K562 (cell line): ENCODE data around the gene DUSP16. TPM values are rescaled to one million over a fixed set of nuclear protein-coding genes. Genes with fewer than 3 reads are reported as not detected.

Experiments
- ATF1 ChIP-seq, 2 experiments: fragments of 450-650 bp in 1 of 2; IDR thresholded peaks; 2 replicates each; pipeline ENCODE4 v1.6.1; 2016; ENCODE audit warnings: missing compliant biosample characterization in 1 of 2, missing genetic modification characterization in 1 of 2
- ATF7 ChIP-seq: fragments of 450-650 bp; IDR thresholded peaks from 2 replicates; pipeline ENCODE4 v1.7.1; 2014; ENCODE audit warnings: mild to moderate bottlenecking, moderate library complexity
- BRD9 ChIP-seq: fragments of 450-650 bp; IDR thresholded peaks from 2 replicates; pipeline ENCODE4 v1.6.1; 2018; ENCODE audit warnings: low read depth; ENCODE audit not compliant: partially characterized antibody
- FOS ChIP-seq: IDR thresholded peaks from 3 replicates; pipeline ENCODE4 v1.6.1; 2011; ENCODE audit not compliant: insufficient read length; ENCODE audit errors: extremely low read depth
- ILF3 ChIP-seq: fragments of 450-650 bp; IDR thresholded peaks from 2 replicates; pipeline ENCODE4 v1.6.1; 2018; ENCODE audit warnings: antibody characterized with exemption, mild to moderate bottlenecking, moderate library complexity, borderline replicate concordance
- JUND ChIP-seq, 2 experiments: IDR thresholded peaks; 2 replicates in 1 of 2; 3 replicates in 1 of 2; pipeline ENCODE4 v1.6.1; 2011; ENCODE audit warnings: borderline replicate concordance in 2 of 2, low read depth in 2 of 2, low read length in 2 of 2, improper control_type of control experiment in 1 of 2, missing biosample characterization in 1 of 2, missing genetic modification characterization in 1 of 2, missing genetic modification reagents in 1 of 2
- MCM3 ChIP-seq: fragments of 450-650 bp; IDR thresholded peaks from 2 replicates; pipeline ENCODE4 v1.6.1; 2016
- MCM5 ChIP-seq: fragments of 450-650 bp; IDR thresholded peaks from 2 replicates; pipeline ENCODE4 v1.6.1; 2016; ENCODE audit warnings: low read depth
- MEF2A ChIP-seq: IDR thresholded peaks from 2 replicates; pipeline ENCODE4 v1.6.1; 2011; ENCODE audit warnings: low read depth, mild to moderate bottlenecking, low read length, moderate library complexity; ENCODE audit not compliant: control insufficient read depth
- SIRT6 ChIP-seq: IDR thresholded peaks from one replicate; pipeline ENCODE4 v1.6.1; 2012; ENCODE audit warnings: low read depth, mild to moderate bottlenecking, control low read depth, inconsistent platforms, low read length, moderate library complexity
- SMARCB1 ChIP-seq: IDR thresholded peaks from 2 replicates; pipeline ENCODE4 v1.6.1; 2011; ENCODE audit warnings: improper control_type of control experiment, low read depth; ENCODE audit not compliant: insufficient read length
- SREBF1 ChIP-seq: fragments of 150-350 bp; IDR thresholded peaks from 2 replicates; pipeline ENCODE4 v1.6.1; 2014; ENCODE audit warnings: antibody characterized with exemption, low read depth, low read length, borderline replicate concordance
- TOE1 ChIP-seq, 2 experiments: fragments of 450-650 bp in 1 of 2; sonication (generic) in 1 of 2; formaldehyde crosslinking in 1 of 2; IDR thresholded peaks; 2 replicates each; pipeline versions ENCODE4 v1.7.1 to v1.8.0; 2016 to 2022; ENCODE audit warnings: borderline replicate concordance in 2 of 2, mild to moderate bottlenecking in 2 of 2, antibody characterized with exemption in 1 of 2, inconsistent platforms in 1 of 2, low read depth in 1 of 2, missing genetic modification reagents in 1 of 2, moderate library complexity in 1 of 2
- ZBTB17 ChIP-seq: fragments of 450-650 bp; formaldehyde crosslinking; IDR thresholded peaks from 2 replicates; pipeline ENCODE4 v1.4.0; 2020; ENCODE audit warnings: mild to moderate bottlenecking
- ZKSCAN8 ChIP-seq: fragments of 200-800 bp; sonication (Bioruptor generic); IDR thresholded peaks from 2 replicates; pipeline ENCODE4 v1.6.1; 2016; ENCODE audit warnings: missing genetic modification characterization, missing compliant biosample characterization
- polyA plus RNA-seq, 8 experiments: library from polyadenylated mRNA; depleted of rRNA in 4 of 8; stranded (reverse) in 5 of 8; unstranded in 3 of 8; fragments of >200 nt; fragmentation: Nextera tagmentation in 2 of 8; fragmentation: Illumina TruSeq in 1 of 8; extraction: Ambion mirVana in 2 of 8; extraction: Trizol in 1 of 8; gene quantifications; 2 replicates each; pipeline versions ENCODE4 v1.2.1 to v1.2.3, GENCODE V29; 2011 to 2014; ENCODE audit warnings: inconsistent platforms in 1 of 8, missing spikeins in 1 of 8
- total RNA-seq, 7 experiments: library from RNA; depleted of rRNA in 6 of 7; stranded (reverse); fragments of >200 nt in 6 of 7; fragmentation: Illumina TruSeq in 2 of 7; extraction: Trizol in 2 of 7; gene quantifications; 2 replicates each; pipeline versions ENCODE4 v1.2.1 to v1.2.3, GENCODE V29; 2011 to 2021; ENCODE audit warnings: low replicate concordance in 1 of 7
- TF ChIP-seq, protein P1 (sequence below): fragments of 450-650 bp; formaldehyde crosslinking; IDR thresholded peaks from 2 replicates; pipeline ENCODE4 v1.4.0; 2020; ENCODE audit warnings: mild to moderate bottlenecking, moderate library complexity
- TF ChIP-seq, protein P2 (sequence below), 2 experiments: fragments of 450-650 bp; conservative IDR thresholded peaks; 2 replicates each; pipeline ENCODE4 v1.6.1; 2017; ENCODE audit warnings: mild to moderate bottlenecking in 2 of 2, moderate library complexity in 2 of 2
- TF ChIP-seq, protein P3 (sequence below): fragments of 250-450 bp; sonication (Bioruptor Pico); IDR thresholded peaks from 2 replicates; pipeline ENCODE4 v1.4.0; 2020

The DUSP16 gene
- total and polyA plus RNA-seq, 9 of the 15 experiments (the other 6 are each of a cell fraction or from before 2014, with no cell fraction given), result 0.70 to 12.3 (median 5.7) TPM

DNA sequence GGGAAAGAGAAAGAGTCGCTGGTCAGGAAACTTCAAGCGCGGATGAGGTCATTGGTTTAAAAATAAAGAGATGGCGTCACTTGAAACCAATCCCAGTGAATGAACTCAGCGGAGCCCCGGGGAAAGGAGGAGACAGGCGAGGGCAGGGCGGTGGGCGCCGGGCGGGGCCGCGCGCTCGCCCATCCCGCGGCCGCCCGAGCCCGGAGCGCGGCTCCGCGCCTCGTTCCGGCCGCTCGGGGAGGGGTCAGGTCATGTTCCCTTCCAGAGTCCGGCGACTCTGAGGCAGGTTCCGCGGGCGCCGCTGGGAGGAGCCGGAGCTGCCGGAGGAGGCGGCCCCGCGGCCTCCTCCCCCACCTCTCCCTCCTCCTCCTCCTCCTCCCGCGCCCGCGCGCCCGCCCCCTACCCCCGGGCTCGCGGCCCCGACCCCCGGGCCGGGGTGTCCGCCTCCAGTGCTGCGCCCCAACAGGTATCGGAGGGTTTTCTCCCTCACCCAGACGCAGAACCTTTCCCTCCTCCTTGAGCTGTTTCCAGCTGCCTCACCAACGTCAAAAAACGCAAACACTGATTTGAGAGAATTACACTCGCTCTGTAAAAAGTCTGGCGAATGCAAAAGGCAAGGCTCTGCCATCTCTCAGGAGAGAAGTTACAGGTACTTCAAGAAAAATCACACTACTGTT, at the start of gene DUSP16 (continued):
- TF ChIP-seq, protein P1, sequence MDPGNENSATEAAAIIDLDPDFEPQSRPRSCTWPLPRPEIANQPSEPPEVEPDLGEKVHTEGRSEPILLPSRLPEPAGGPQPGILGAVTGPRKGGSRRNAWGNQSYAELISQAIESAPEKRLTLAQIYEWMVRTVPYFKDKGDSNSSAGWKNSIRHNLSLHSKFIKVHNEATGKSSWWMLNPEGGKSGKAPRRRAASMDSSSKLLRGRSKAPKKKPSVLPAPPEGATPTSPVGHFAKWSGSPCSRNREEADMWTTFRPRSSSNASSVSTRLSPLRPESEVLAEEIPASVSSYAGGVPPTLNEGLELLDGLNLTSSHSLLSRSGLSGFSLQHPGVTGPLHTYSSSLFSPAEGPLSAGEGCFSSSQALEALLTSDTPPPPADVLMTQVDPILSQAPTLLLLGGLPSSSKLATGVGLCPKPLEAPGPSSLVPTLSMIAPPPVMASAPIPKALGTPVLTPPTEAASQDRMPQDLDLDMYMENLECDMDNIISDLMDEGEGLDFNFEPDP (CRISPR knock-in tag), result no peak
- TF ChIP-seq ZKSCAN8, result no peak
- no peak for TF ChIP-seq SIRT6
- TF ChIP-seq ATF7, result peak; percentile 96
- peak; percentile 91 for TF ChIP-seq JUND (IDR thresholded peaks at IDR 0.05; ENCODE audit: borderline replicate concordance, low read depth, low read length)
- peak; percentile 74; the same call in 1 of the 3 replicates for TF ChIP-seq JUND (tag; IDR thresholded peaks at IDR 0.05; ENCODE audit: borderline replicate concordance, low read depth, low read length)
- no peak for TF ChIP-seq SMARCB1
- no peak for TF ChIP-seq TOE1 (IDR thresholded peaks at IDR 0.05; ENCODE audit: borderline replicate concordance)
- TF ChIP-seq TOE1 (CRISPR knock-in tag; IDR thresholded peaks at IDR 0.05; ENCODE audit: borderline replicate concordance, low read depth), result no peak
- peak; percentile 85 for TF ChIP-seq MEF2A
- no peak for TF ChIP-seq MCM5
- no peak for TF ChIP-seq SREBF1
- no peak for TF ChIP-seq ILF3
- no peak for TF ChIP-seq FOS
- no peak for TF ChIP-seq MCM3
- TF ChIP-seq BRD9, result no peak
- TF ChIP-seq, protein P2, sequence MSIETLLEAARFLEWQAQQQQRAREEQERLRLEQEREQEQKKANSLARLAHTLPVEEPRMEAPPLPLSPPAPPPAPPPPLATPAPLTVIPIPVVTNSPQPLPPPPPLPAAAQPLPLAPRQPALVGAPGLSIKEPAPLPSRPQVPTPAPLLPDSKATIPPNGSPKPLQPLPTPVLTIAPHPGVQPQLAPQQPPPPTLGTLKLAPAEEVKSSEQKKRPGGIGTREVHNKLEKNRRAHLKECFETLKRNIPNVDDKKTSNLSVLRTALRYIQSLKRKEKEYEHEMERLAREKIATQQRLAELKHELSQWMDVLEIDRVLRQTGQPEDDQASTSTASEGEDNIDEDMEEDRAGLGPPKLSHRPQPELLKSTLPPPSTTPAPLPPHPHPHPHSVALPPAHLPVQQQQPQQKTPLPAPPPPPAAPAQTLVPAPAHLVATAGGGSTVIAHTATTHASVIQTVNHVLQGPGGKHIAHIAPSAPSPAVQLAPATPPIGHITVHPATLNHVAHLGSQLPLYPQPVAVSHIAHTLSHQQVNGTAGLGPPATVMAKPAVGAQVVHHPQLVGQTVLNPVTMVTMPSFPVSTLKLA (conservative IDR thresholded peaks at IDR 0.05), result no peak
- no peak for TF ChIP-seq ZBTB17 (CRISPR knock-in tag)
- TF ChIP-seq, protein P3, sequence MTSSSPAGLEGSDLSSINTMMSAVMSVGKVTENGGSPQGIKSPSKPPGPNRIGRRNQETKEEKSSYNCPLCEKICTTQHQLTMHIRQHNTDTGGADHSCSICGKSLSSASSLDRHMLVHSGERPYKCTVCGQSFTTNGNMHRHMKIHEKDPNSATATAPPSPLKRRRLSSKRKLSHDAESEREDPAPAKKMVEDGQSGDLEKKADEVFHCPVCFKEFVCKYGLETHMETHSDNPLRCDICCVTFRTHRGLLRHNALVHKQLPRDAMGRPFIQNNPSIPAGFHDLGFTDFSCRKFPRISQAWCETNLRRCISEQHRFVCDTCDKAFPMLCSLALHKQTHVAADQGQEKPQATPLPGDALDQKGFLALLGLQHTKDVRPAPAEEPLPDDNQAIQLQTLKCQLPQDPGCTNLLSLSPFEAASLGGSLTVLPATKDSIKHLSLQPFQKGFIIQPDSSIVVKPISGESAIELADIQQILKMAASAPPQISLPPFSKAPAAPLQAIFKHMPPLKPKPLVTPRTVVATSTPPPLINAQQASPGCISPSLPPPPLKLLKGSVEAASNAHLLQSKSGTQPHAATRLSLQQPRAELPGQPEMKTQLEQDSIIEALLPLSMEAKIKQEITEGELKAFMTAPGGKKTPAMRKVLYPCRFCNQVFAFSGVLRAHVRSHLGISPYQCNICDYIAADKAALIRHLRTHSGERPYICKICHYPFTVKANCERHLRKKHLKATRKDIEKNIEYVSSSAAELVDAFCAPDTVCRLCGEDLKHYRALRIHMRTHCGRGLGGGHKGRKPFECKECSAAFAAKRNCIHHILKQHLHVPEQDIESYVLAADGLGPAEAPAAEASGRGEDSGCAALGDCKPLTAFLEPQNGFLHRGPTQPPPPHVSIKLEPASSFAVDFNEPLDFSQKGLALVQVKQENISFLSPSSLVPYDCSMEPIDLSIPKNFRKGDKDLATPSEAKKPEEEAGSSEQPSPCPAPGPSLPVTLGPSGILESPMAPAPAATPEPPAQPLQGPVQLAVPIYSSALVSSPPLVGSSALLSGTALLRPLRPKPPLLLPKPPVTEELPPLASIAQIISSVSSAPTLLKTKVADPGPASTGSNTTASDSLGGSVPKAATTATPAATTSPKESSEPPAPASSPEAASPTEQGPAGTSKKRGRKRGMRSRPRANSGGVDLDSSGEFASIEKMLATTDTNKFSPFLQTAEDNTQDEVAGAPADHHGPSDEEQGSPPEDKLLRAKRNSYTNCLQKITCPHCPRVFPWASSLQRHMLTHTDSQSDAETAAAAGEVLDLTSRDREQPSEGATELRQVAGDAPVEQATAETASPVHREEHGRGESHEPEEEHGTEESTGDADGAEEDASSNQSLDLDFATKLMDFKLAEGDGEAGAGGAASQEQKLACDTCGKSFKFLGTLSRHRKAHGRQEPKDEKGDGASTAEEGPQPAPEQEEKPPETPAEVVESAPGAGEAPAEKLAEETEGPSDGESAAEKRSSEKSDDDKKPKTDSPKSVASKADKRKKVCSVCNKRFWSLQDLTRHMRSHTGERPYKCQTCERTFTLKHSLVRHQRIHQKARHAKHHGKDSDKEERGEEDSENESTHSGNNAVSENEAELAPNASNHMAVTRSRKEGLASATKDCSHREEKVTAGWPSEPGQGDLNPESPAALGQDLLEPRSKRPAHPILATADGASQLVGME (CRISPR knock-in tag), result no peak
- TF ChIP-seq ATF1 (CRISPR knock-in tag; IDR thresholded peaks at IDR 0.05), result no peak
- TF ChIP-seq ATF1 (tag; IDR thresholded peaks at IDR 0.05), result no peak
